GM12864 (cell line): ENCODE data around the gene DSCAML1.

ENCODE experiments used
- DNase-seq: peaks from one replicate; pipeline ENCODE4 v3.0.0-alpha.2; 2011; ENCODE audit warnings: low read depth
- H3K4me3 ChIP-seq: 2 replicates; pipeline ENCODE4 v1.5.1; 2011; ENCODE audit warnings: mild to moderate bottlenecking, low read depth, low read length, control low read depth
- CTCF ChIP-seq: IDR thresholded peaks from 2 replicates; pipeline ENCODE4 v1.5.1; 2011; ENCODE audit warnings: low read depth, mild to moderate bottlenecking, moderate library complexity, low read length, control low read depth, inconsistent platforms; ENCODE audit errors: missing control alignments

Gene DSCAML1

GRCh38 chr11:117535850-117536411 lies 261.1 kb downstream of the DSCAML1 start:
- H3K4me3 ChIP-seq, result no peak overlapping the region
- no peak for DNase-seq
- no peak for TF ChIP-seq CTCF

GRCh38 chr11:117535201-117535849 lies 261.7 kb downstream of the DSCAML1 start:
- DNase-seq, result no peak
- H3K4me3 ChIP-seq, result no peak overlapping the region
- no peak for TF ChIP-seq CTCF

GRCh38 chr11:117532568-117532967 lies 264.4 kb downstream of the DSCAML1 start:
- no peak for DNase-seq
- no peak overlapping the region for H3K4me3 ChIP-seq
- TF ChIP-seq CTCF, result no peak

- TF ChIP-seq CTCF, result no peak
- H3K4me3 ChIP-seq, result no peak overlapping the region
- DNase-seq, result no peak
Observed at GRCh38 chr11:117529816-117530215, 267.2 kb downstream of the DSCAML1 start.

GRCh38 chr11:117528097-117528721 lies 268.8 kb downstream of the DSCAML1 start:
- no peak for TF ChIP-seq CTCF
- DNase-seq, result no peak
- no peak overlapping the region for H3K4me3 ChIP-seq

GRCh38 chr11:117527271-117527670 lies 269.7 kb downstream of the DSCAML1 start:
- no peak for TF ChIP-seq CTCF

GRCh38 chr11:117525866-117526542 lies 271.0 kb downstream of the DSCAML1 start:
- DNase-seq, result no peak
- TF ChIP-seq CTCF, result no peak
- no peak overlapping the region for H3K4me3 ChIP-seq

More at GRCh38 chr11:117527271-117527670, 269.7 kb downstream of the DSCAML1 start:
- no peak for DNase-seq
- no peak overlapping the region for H3K4me3 ChIP-seq
